CD4-positive, alpha-beta T cell (primary cell): Measurements from ENCODE around the gene PI4K2A. TPM values are rescaled to one million over a fixed set of nuclear protein-coding genes. Genes with fewer than 3 reads are reported as not detected.
A peak's percentile ranks its signal among the peaks of the same experiment; 100 is the strongest.

Source experiments
- ATAC-seq: fragments of 200-7000 bp; cut with Tn5 transposase; one replicate; pipeline ENCODE4 v1.10.0; 2022; ENCODE audit warnings: mild to moderate bottlenecking; ENCODE audit not compliant: poor library complexity
- CTCF ChIA-PET: fragments of 350-600 bp; sonication (Branson Sonifier 250); formaldehyde crosslinking; loops from one replicate; lab custom pipeline; 2021; ENCODE audit warnings: antibody characterized with exemption, inconsistent platforms; lab: Charles Lee
- POLR2A ChIA-PET: fragments of 350-600 bp; sonication (Branson Sonifier 250); formaldehyde crosslinking; loops from one replicate; lab custom pipeline; 2021; ENCODE audit warnings: antibody characterized with exemption, inconsistent platforms; lab: Charles Lee
- DNase-seq, 14 experiments: peaks; one replicate each; pipeline ENCODE4 v3.0.0-alpha.2; 2013 to 2020; ENCODE audit warnings: mixed read lengths in 2 of 14
- H3K27ac ChIP-seq, 2 donors: one replicate each; pipeline versions ENCODE4 v1.5.1 to v1.7.0; 2013; ENCODE audit warnings: low read length in 2 of 2, low read depth in 1 of 2, mild to moderate bottlenecking in 1 of 2
- H3K27me3 ChIP-seq, 2 experiments: 1 replicate in 1 of 2; 2 replicates in 1 of 2; pipeline versions ENCODE4 v1.6.1 to v1.7.0; 2013; ENCODE audit warnings: low read length in 2 of 2, control low read depth in 1 of 2, mild to moderate bottlenecking in 1 of 2, moderate library complexity in 1 of 2; ENCODE audit not compliant: insufficient read depth in 2 of 2, control insufficient read depth in 1 of 2
- H3K36me3 ChIP-seq: one replicate; pipeline ENCODE4 v1.6.1; 2013; ENCODE audit warnings: low read length, control low read depth; ENCODE audit not compliant: insufficient read depth
- H3K4me1 ChIP-seq: one replicate; pipeline ENCODE4 v1.6.1; 2013; ENCODE audit warnings: low read length, control low read depth; ENCODE audit not compliant: insufficient read depth
- H3K4me3 ChIP-seq: one replicate; pipeline ENCODE4 v1.5.1; 2013; ENCODE audit warnings: mild to moderate bottlenecking, low read length, moderate library complexity
- H3K9me3 ChIP-seq, 2 experiments: 1 replicate in 1 of 2; 2 replicates in 1 of 2; pipeline versions ENCODE4 v1.6.1 to v1.7.0; 2013; ENCODE audit warnings: low read length in 2 of 2, mild to moderate bottlenecking in 2 of 2, control low read depth in 1 of 2, moderate library complexity in 1 of 2; ENCODE audit not compliant: control insufficient read depth in 1 of 2, insufficient read depth in 1 of 2
- H3K27ac Mint-ChIP-seq: one replicate; pipeline ENCODE4 v1.8.0; 2020; ENCODE audit warnings: mixed read lengths
- H3K27me3 Mint-ChIP-seq: one replicate; pipeline ENCODE4 v1.8.0; 2021; ENCODE audit warnings: mixed read lengths
- H3K36me3 Mint-ChIP-seq: one replicate; pipeline ENCODE4 v1.8.0; 2021; ENCODE audit warnings: low read depth, mixed read lengths
- H3K4me1 Mint-ChIP-seq: one replicate; pipeline ENCODE4 v1.8.0; 2021; ENCODE audit warnings: low read depth, mixed read lengths
- H3K4me3 Mint-ChIP-seq: one replicate; pipeline ENCODE4 v1.8.0; 2020; ENCODE audit warnings: mild to moderate bottlenecking, mixed read lengths
- H3K9me3 Mint-ChIP-seq: one replicate; pipeline ENCODE4 v1.8.0; 2020; ENCODE audit warnings: mixed read lengths
- CTCF ChIP-seq: fragments of 200-600 bp; IDR thresholded peaks from one replicate; pipeline ENCODE4 v1.8.0; 2022; ENCODE audit warnings: antibody characterized with exemption, mild to moderate bottlenecking
- intact Hi-C, 2 experiments: fragments of 100-400 bp; cut with DNase I in 1 of 2; cut with micrococcal nuclease in 1 of 2; formaldehyde crosslinking; loops; one replicate each; pipeline versions ENCODE4 v1.15.1 to v1.9.0; 2023 to 2025; cut with DNase I, micrococcal nuclease
- total RNA-seq, 174 experiments: library from RNA in 2 of 174; stranded (reverse) in 2 of 174; gene quantifications; one replicate each; pipeline ENCODE4 v1.2.3 and lab custom pipeline; 2021 to 2026

The PI4K2A gene
- total RNA-seq, 2 experiments from 2014 or later = 26.3 to 27.2 TPM

GRCh38 chr10:97612386-97612785, 28.1 kb upstream of the PI4K2A start:
- Histone ChIP-seq H3K4me1 (no peaks in the 10 kb centered on the region), H3K27ac (no peak overlapping the region), H3K9me3 (no peaks in the 10 kb centered on the region), H3K36me3 (no peaks in the 10 kb centered on the region), H3K4me3 (no peak overlapping the region), H3K27me3 (no peaks in the 10 kb centered on the region)
- POLR2A ChIA-PET = no interaction called here
- CTCF ChIA-PET = no interaction called here
- intact Hi-C loops = no loop called here
- H3K4me1 Mint-ChIP-seq = no peaks in the 10 kb centered on the region
- DNase-seq = peak in 1 of 14 experiments; percentile 11
- no peaks in the 10 kb centered on the region for H3K27me3 Mint-ChIP-seq
- TF ChIP-seq CTCF = no peak
- no peaks in the 10 kb centered on the region for H3K9me3 Mint-ChIP-seq
- no peak overlapping the region for H3K27ac Mint-ChIP-seq
- no peak for ATAC-seq
- no peak overlapping the region for H3K4me3 Mint-ChIP-seq
- H3K36me3 Mint-ChIP-seq = no peaks in the 10 kb centered on the region

- Histone ChIP-seq H3K36me3 (no peaks in the 10 kb centered on the region), H3K4me3 (no peak overlapping the region), H3K9me3 (no peaks in the 10 kb centered on the region), H3K27me3 (no peaks in the 10 kb centered on the region), H3K27ac (no peak overlapping the region), H3K4me1 (no peaks in the 10 kb centered on the region)
- intact Hi-C loops = no loop called here
- Mint-ChIP-seq H3K9me3 (no peaks in the 10 kb centered on the region), H3K36me3 (no peaks in the 10 kb centered on the region), H3K27me3 (no peaks in the 10 kb centered on the region), H3K4me3 (no peak overlapping the region), H3K4me1 (no peaks in the 10 kb centered on the region), H3K27ac (no peak overlapping the region)
- TF ChIP-seq CTCF = no peak
- POLR2A ChIA-PET = no interaction called here
- no peak for ATAC-seq
- DNase-seq = no peak
- CTCF ChIA-PET = interaction anchor here (1.2 kb wide), 1 partner anchor 14 kb away, joined by 3 read pairs; no protein-coding TSS in a partner anchor
These were observed 22.2 kb upstream of the PI4K2A start for GRCh38 chr10:97618285-97618684.

GRCh38 chr10:97618733-97619132, 21.7 kb upstream of the PI4K2A start:
- Mint-ChIP-seq H3K36me3 (no peaks in the 10 kb centered on the region), H3K4me1 (no peaks in the 10 kb centered on the region), H3K27ac (no peak overlapping the region), H3K27me3 (no peaks in the 10 kb centered on the region), H3K4me3 (no peak overlapping the region), H3K9me3 (no peaks in the 10 kb centered on the region)
- CTCF ChIA-PET = interaction anchor here (1.2 kb wide), 1 partner anchor 14 kb away, joined by 3 read pairs; no protein-coding TSS in a partner anchor
- no peak for DNase-seq
- POLR2A ChIA-PET = no interaction called here
- H3K27me3 ChIP-seq = no peaks in the 10 kb centered on the region
- no peak for TF ChIP-seq CTCF
- H3K4me3 ChIP-seq = no peak overlapping the region
- no peak for ATAC-seq
- intact Hi-C loops = no loop called here
- H3K9me3 ChIP-seq = no peaks in the 10 kb centered on the region
- no peaks in the 10 kb centered on the region for H3K4me1 ChIP-seq
- no peaks in the 10 kb centered on the region for H3K36me3 ChIP-seq
- H3K27ac ChIP-seq = no peak overlapping the region
